Suprapubic skin (tissue), 3 donors: ENCODE measurements around the gene HERPUD1.

Experiments used
- EP300 ChIP-seq: sonication (generic); formaldehyde crosslinking; IDR thresholded peaks from one replicate; pipeline ENCODE4 v1.6.1; 2017; ENCODE audit warnings: antibody characterized with exemption
- POLR2A ChIP-seq, 2 donors: fragments of 450-650 bp; IDR thresholded peaks; one replicate each; pipeline ENCODE4 v1.6.1; 2017; ENCODE audit warnings: antibody characterized with exemption in 2 of 2, mild to moderate bottlenecking in 2 of 2, moderate library complexity in 2 of 2
- TF ChIP-seq, protein P1 (sequence below), 2 donors: fragments of 200-600 bp in 1 of 2; fragments of 450-650 bp in 1 of 2; sonication (generic) in 1 of 2; IDR thresholded peaks; one replicate each; pipeline ENCODE4 v1.5.1; 2016 to 2019; ENCODE audit warnings: antibody characterized with exemption in 2 of 2, mild to moderate bottlenecking in 1 of 2, moderate library complexity in 1 of 2

DNA sequence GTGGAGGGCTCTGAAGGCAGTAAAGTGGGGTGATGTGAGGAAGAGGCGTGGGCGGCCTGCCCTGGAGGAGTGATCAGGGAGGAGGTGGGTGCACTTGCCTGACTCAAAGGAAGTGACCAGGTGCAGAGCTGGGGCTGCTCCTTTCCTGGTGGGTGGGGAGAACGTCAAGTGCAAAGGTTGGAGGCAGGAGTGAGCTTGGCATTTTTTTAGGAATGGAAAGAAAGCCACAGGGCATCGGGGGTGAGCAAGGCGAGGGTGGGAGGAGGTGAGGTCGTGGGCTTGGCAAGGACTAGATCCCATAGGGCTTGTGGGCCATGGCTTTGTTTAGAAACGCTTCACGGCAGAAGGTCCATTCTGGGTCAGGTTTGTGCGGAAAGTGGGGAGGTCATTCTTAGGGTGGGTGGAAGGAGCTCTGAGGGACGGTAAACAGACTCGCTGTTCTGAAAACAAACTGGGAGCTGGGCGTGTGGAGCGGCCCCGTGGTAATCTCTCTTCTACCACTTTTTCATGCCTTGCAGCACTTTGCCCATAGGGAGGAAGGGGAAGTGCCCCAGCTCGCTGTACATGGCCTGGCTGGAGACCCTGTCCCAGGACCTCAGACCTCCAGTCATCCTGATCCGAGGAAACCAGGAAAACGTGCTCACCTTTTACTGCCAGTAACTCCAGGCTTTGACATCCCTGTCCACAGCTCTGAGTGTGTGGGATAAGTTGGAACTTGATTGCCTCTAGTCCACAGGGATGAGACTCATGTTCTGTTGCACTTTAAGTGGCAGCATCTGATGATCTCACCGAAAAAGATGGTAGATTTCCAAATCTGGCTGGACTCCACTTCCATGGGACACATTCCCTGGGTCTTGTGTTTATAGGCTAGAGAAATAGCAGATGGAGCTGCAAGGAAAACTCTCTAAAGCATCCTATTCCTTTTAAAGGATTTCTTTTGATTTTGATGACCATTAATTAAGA lies 18.9 kb upstream of the HERPUD1 start:
- TF ChIP-seq POLR2A (IDR thresholded peaks at IDR 0.05) (no peak), EP300 (no peak)
- TF ChIP-seq, protein P1, sequence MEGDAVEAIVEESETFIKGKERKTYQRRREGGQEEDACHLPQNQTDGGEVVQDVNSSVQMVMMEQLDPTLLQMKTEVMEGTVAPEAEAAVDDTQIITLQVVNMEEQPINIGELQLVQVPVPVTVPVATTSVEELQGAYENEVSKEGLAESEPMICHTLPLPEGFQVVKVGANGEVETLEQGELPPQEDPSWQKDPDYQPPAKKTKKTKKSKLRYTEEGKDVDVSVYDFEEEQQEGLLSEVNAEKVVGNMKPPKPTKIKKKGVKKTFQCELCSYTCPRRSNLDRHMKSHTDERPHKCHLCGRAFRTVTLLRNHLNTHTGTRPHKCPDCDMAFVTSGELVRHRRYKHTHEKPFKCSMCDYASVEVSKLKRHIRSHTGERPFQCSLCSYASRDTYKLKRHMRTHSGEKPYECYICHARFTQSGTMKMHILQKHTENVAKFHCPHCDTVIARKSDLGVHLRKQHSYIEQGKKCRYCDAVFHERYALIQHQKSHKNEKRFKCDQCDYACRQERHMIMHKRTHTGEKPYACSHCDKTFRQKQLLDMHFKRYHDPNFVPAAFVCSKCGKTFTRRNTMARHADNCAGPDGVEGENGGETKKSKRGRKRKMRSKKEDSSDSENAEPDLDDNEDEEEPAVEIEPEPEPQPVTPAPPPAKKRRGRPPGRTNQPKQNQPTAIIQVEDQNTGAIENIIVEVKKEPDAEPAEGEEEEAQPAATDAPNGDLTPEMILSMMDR (IDR thresholded peaks at IDR 0.05): no peak
